Measurements from ENCODE around the gene GALNT18.

Gene GALNT18

GRCh38 chr11:11236498-11237059 lies 385.2 kb downstream of the GALNT18 start:
- no peak for DNase-seq (ENCODE audit: low read depth)

GRCh38 chr11:11231763-11232162 lies 390.0 kb downstream of the GALNT18 start:
- no peak for DNase-seq (ENCODE audit: low read depth)

- DNase-seq (ENCODE audit: low read depth): no peak
These were observed 390.8 kb downstream of the GALNT18 start for GRCh38 chr11:11230802-11231562.

- no peak for DNase-seq (ENCODE audit: low read depth)
These were observed 391.7 kb downstream of the GALNT18 start for GRCh38 chr11:11230087-11230486.

GRCh38 chr11:11229647-11230046 lies 392.2 kb downstream of the GALNT18 start:
- no peak for DNase-seq (ENCODE audit: low read depth)

GRCh38 chr11:11227296-11228085 lies 394.3 kb downstream of the GALNT18 start:
- no peak for DNase-seq (ENCODE audit: low read depth)

All from GM04504 (cell line).